ENCODE data around the gene LIPT2.

GRCh38 chr11:74532501-74533246 lies 39.1 kb upstream of the LIPT2 start:
- TF ChIP-seq CTCF (IDR thresholded peaks at IDR 0.05) (no peak), AFF4 (CRISPR knock-in tag; IDR thresholded peaks at IDR 0.05; ENCODE audit: borderline replicate concordance) (no peak), ZNF396 (CRISPR knock-in tag; IDR thresholded peaks at IDR 0.05; ENCODE audit: borderline replicate concordance) (no peak), ESRRA (CRISPR knock-in tag; IDR thresholded peaks at IDR 0.05; ENCODE audit: borderline replicate concordance) (no peak), TP53 (CRISPR knock-in tag; IDR thresholded peaks at IDR 0.05) (no peak), USF1 (CRISPR knock-in tag; IDR thresholded peaks at IDR 0.05) (no peak), NR2C2 (CRISPR knock-in tag; IDR thresholded peaks at IDR 0.05) (no peak)
